ENCODE data around the gene LCN10.

DNA sequence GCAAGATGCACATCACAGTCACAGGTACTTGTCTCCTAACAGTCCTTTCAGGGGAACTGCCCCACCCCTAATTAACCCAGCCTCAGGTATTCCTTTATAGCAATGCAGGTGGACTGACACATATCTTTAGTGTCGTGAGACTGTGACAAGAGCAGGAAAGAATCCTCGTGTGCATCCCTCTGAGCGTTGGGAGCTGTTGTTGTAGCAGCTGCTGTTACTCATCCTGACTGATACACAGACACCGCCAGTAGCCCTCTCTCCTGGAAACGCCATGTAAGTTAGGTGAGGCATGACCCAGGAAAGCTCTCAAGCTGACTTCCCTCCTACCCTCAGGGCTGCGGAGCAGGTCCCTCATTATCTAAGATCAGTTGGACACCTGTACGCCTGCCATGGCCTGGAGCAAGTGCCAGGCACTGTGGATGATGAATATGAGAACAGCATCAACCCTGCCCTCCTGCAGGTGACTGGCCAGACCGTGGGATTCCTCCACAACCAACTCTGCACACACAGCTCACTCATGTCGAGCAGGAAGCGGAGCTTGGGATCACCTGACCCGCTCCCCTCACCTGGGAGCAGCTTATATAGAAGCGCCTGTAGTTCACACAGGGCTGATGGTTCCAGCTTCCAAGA, 31.8 kb upstream of the LCN10 start:
- TF ChIP-seq POLR2A (IDR thresholded peaks at IDR 0.05; ENCODE audit: extremely low read depth, insufficient read length), result no peak
- TF ChIP-seq, protein P1, sequence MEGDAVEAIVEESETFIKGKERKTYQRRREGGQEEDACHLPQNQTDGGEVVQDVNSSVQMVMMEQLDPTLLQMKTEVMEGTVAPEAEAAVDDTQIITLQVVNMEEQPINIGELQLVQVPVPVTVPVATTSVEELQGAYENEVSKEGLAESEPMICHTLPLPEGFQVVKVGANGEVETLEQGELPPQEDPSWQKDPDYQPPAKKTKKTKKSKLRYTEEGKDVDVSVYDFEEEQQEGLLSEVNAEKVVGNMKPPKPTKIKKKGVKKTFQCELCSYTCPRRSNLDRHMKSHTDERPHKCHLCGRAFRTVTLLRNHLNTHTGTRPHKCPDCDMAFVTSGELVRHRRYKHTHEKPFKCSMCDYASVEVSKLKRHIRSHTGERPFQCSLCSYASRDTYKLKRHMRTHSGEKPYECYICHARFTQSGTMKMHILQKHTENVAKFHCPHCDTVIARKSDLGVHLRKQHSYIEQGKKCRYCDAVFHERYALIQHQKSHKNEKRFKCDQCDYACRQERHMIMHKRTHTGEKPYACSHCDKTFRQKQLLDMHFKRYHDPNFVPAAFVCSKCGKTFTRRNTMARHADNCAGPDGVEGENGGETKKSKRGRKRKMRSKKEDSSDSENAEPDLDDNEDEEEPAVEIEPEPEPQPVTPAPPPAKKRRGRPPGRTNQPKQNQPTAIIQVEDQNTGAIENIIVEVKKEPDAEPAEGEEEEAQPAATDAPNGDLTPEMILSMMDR (IDR thresholded peaks at IDR 0.05; ENCODE audit: low read depth, low read length), result no peak
